MCF 10A (cell line): ENCODE measurements around the gene MUCL3. TPM values are rescaled to one million over a fixed set of nuclear protein-coding genes. Genes with fewer than 3 reads are reported as not detected.

Experiments
- BruUV-seq: library from RNA; stranded (reverse); fragments of 400-500 nt; replicated peaks from 2 replicates; lab custom pipeline; 2021; lab: Mats Ljungman, UMichigan
- CTCF ChIA-PET: fragments of 300-600 bp; sonication (Branson Sonifier 250); formaldehyde crosslinking; extraction: SDS; loops from one replicate; lab custom pipeline; 2021; ENCODE audit warnings: antibody characterized with exemption, inconsistent platforms; lab: Yijun Ruan, JAX
- POLR2A ChIA-PET: fragments of 300-600, 350-650 bp; sonication (Branson Sonifier 250); formaldehyde crosslinking; extraction: SDS; loops from one replicate; lab custom pipeline; 2020; ENCODE audit warnings: antibody characterized with exemption, inconsistent platforms; lab: Yijun Ruan, JAX
- DNase-seq: peaks from one replicate; pipeline ENCODE4 v3.0.0-alpha.2; 2018; ENCODE audit not compliant: unreplicated experiment
- H3K27ac Mint-ChIP-seq: one replicate; pipeline ENCODE4 v1.8.0; 2022; ENCODE audit warnings: mild to moderate bottlenecking, low read depth, mixed read lengths; ENCODE audit not compliant: unreplicated experiment
- H3K27me3 Mint-ChIP-seq: one replicate; pipeline ENCODE4 v1.8.0; 2022; ENCODE audit warnings: mixed read lengths; ENCODE audit not compliant: insufficient read depth, unreplicated experiment
- H3K36me3 Mint-ChIP-seq: one replicate; pipeline ENCODE4 v1.8.0; 2022; ENCODE audit warnings: mild to moderate bottlenecking, moderate library complexity, mixed read lengths; ENCODE audit not compliant: insufficient read depth, unreplicated experiment
- H3K4me1 Mint-ChIP-seq: one replicate; pipeline ENCODE4 v1.8.0; 2022; ENCODE audit warnings: mixed read lengths; ENCODE audit not compliant: insufficient read depth, unreplicated experiment
- H3K4me3 Mint-ChIP-seq: one replicate; pipeline ENCODE4 v1.8.0; 2022; ENCODE audit warnings: mild to moderate bottlenecking, moderate library complexity, mixed read lengths; ENCODE audit not compliant: unreplicated experiment
- H3K9me3 Mint-ChIP-seq: one replicate; pipeline ENCODE4 v1.8.0; 2022; ENCODE audit warnings: mixed read lengths; ENCODE audit not compliant: unreplicated experiment
- CTCF ChIP-seq: fragments of 200-600 bp; IDR thresholded peaks from one replicate; pipeline ENCODE4 v1.8.0; 2022; ENCODE audit warnings: antibody characterized with exemption, mild to moderate bottlenecking; ENCODE audit not compliant: unreplicated experiment
- intact Hi-C: fragments of 100-400 bp; cut with micrococcal nuclease; formaldehyde crosslinking; loops from 2 replicates; pipeline ENCODE4 v1.14.1; 2022
- total RNA-seq: library from RNA; stranded (reverse); gene quantifications from 2 replicates; pipeline ENCODE4 v1.2.3, GENCODE V29; 2022

Gene MUCL3
- total RNA-seq, 1 experiment from 2014 or later = not detected

DNA sequence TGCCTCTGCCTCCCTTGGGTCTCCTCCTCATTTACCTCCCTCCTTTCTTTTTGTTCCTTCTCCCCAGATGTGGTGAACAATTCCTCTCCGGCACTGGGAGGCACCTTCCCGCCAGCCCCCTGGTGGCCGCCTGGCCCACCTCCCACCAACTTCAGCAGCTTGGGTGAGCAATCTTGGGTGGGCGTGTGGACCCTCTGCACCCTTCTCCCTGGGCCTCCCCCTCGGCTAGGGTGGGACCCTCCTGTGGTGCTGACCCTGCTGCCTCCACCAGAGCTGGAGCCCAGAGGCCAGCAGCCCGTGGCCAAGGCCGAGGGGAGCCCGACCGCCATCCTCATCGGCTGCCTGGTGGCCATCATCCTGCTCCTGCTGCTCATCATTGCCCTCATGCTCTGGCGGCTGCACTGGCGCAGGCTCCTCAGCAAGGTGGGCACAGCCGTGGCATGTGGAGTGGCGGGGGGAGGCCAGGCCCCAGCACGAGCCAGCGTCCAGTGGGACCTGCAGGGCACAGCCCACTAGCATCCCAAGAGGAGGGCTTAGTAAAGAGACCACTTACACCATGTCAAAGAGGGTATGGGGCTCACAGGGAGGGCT lies 47.7 kb upstream of the MUCL3 start:
- intact Hi-C loops = no loop called here
- CTCF ChIA-PET = interaction anchor here (1.0 kb wide), 1 partner anchor 194 kb away, joined by 3 read pairs; no protein-coding TSS in a partner anchor
- Mint-ChIP-seq H3K4me1 (peaks cover 25% of the 10 kb centered on the region), H3K4me3 (no peak overlapping the region), H3K9me3 (no peaks in the 10 kb centered on the region), H3K27ac (no peak overlapping the region), H3K36me3 (peaks cover 87% of the 10 kb centered on the region), H3K27me3 (no peaks in the 10 kb centered on the region)
- no peak for DNase-seq
- TF ChIP-seq CTCF = no peak
- POLR2A ChIA-PET = interaction anchor here (0.6 kb wide), 1 partner anchor 170 kb away, joined by 4 read pairs; no protein-coding TSS in a partner anchor
- no TSS peak for BruUV-seq

DNA sequence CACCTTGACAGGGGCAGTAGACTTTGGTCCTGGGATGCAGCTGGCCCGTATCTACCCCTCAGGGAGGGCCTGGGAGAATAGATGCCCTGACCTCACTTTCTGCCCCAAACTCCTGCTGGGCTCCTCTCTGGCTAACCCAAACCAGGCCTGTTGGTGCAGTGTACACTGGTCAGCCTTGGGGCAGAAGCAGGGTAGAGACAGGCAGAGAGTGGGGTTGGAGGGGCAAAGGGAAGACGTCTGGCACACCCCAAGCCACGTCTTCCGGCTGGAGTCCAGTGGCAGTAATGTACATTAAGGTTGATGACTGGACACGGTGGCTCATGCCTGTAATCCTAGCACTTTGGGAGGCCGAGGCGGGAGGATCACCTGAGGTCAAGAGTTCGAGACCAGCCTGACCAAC lies 47.1 kb upstream of the MUCL3 start:
- no peak for DNase-seq
- no peak overlapping the region for H3K27ac Mint-ChIP-seq
- TF ChIP-seq CTCF = no peak
- ChIA-PET CTCF (no interaction called here), POLR2A (interaction anchor here (0.6 to 1.1 kb wide), 2 partner anchors 21 to 171 kb away, joined by 4 to 6 read pairs; partner anchors contain the start of gene VARS2)
- H3K9me3 Mint-ChIP-seq = no peaks in the 10 kb centered on the region
- H3K4me1 Mint-ChIP-seq = peaks cover 19% of the 10 kb centered on the region
- intact Hi-C loops = no loop called here
- H3K36me3 Mint-ChIP-seq = peaks cover 87% of the 10 kb centered on the region
- BruUV-seq = no TSS peak
- H3K4me3 Mint-ChIP-seq = no peak overlapping the region
- H3K27me3 Mint-ChIP-seq = no peaks in the 10 kb centered on the region

GRCh38 chr6:30894381-30894780 lies 46.4 kb upstream of the MUCL3 start:
- H3K27me3 Mint-ChIP-seq = no peaks in the 10 kb centered on the region
- H3K36me3 Mint-ChIP-seq = peaks cover 82% of the 10 kb centered on the region
- H3K27ac Mint-ChIP-seq = peak overlapping the region; percentile 37
- intact Hi-C loops = no loop called here
- POLR2A ChIA-PET = interaction anchor here (1.1 kb wide), 1 partner anchor 20 kb away, joined by 6 read pairs; the partner anchor contains the start of gene VARS2
- CTCF ChIA-PET = interaction anchor here (0.6 kb wide), 1 partner anchor 12 kb away, joined by 7 read pairs; no protein-coding TSS in a partner anchor
- peaks cover 19% of the 10 kb centered on the region for H3K4me1 Mint-ChIP-seq
- TF ChIP-seq CTCF = no peak
- H3K4me3 Mint-ChIP-seq = no peak overlapping the region
- BruUV-seq = no TSS peak
- no peaks in the 10 kb centered on the region for H3K9me3 Mint-ChIP-seq
- DNase-seq = no peak

GRCh38 chr6:30894935-30895334 lies 45.8 kb upstream of the MUCL3 start:
- POLR2A ChIA-PET = interaction anchor here (1.8 kb wide), 2 partner anchors 8 to 11 kb away, joined by 6 read pairs; partner anchors contain the start of gene DDR1
- intact Hi-C loops = no loop called here
- H3K27ac Mint-ChIP-seq = peak overlapping the region; percentile 37
- BruUV-seq = no TSS peak
- peaks cover 13% of the 10 kb centered on the region for H3K4me1 Mint-ChIP-seq
- CTCF ChIA-PET = interaction anchor here (1.8 kb wide), 1 partner anchor 175 kb away, joined by 8 read pairs; no protein-coding TSS in a partner anchor
- H3K4me3 Mint-ChIP-seq = no peak overlapping the region
- TF ChIP-seq CTCF = no peak
- H3K36me3 Mint-ChIP-seq = peaks cover 77% of the 10 kb centered on the region
- H3K9me3 Mint-ChIP-seq = no peaks in the 10 kb centered on the region
- no peaks in the 10 kb centered on the region for H3K27me3 Mint-ChIP-seq
- no peak for DNase-seq
